ENCODE measurements around the gene SDK1.

Gene SDK1

GRCh38 chr7:3959364-3959763 lies 658.3 kb downstream of the SDK1 start:
- Histone ChIP-seq H3K4me3 (ENCODE audit: low read depth, low read length) (no peak overlapping the region), H3K27ac (ENCODE audit: extremely low read depth, low read depth, low read length) (no peak overlapping the region), H3K4me1 (ENCODE audit: control insufficient read depth, insufficient read depth, low read length) (no peaks in the 10 kb centered on the region), H3K9me3 (ENCODE audit: control insufficient read depth, insufficient read depth, low read depth, low read length) (no peaks in the 10 kb centered on the region), H3K36me3 (ENCODE audit: control insufficient read depth in 2 of 2, insufficient read depth in 1 of 2, low read length in 2 of 2) (peaks cover 0 to 6% of the 10 kb centered on the region in 2 experiments; a peak in 1 of 3 replicates)
- POLR2A ChIA-PET: no interaction called here
- TF ChIP-seq EGR2 (tag by site-specific recombination; IDR thresholded peaks at IDR 0.05; ENCODE audit: low read depth) (no peak), ZNF274 (IDR thresholded peaks at IDR 0.05; ENCODE audit: low read length) (no peak), ZNF274 (tag by site-specific recombination; IDR thresholded peaks at IDR 0.05; ENCODE audit: borderline replicate concordance) (no peak), KLF16 (tag by site-specific recombination; IDR thresholded peaks at IDR 0.05) (no peak), ZNF670 (tag by site-specific recombination; IDR thresholded peaks at IDR 0.05; ENCODE audit: low read depth) (no peak), ZNF18 (tag by site-specific recombination; IDR thresholded peaks at IDR 0.05) (no peak), WT1 (tag by site-specific recombination; IDR thresholded peaks at IDR 0.05) (no peak), HOXD13 (CRISPR knock-in tag; IDR thresholded peaks at IDR 0.05; ENCODE audit: borderline replicate concordance) (no peak), PRDM4 (tag by site-specific recombination; IDR thresholded peaks at IDR 0.05) (no peak), TSHZ1 (tag by site-specific recombination; IDR thresholded peaks at IDR 0.05; ENCODE audit: borderline replicate concordance) (no peak), KLF8 (tag by site-specific recombination; IDR thresholded peaks at IDR 0.05) (no peak), SP3 (tag by site-specific recombination; IDR thresholded peaks at IDR 0.05) (no peak), ZNF664 (tag by site-specific recombination; IDR thresholded peaks at IDR 0.05) (no peak), ZNF248 (tag by site-specific recombination; IDR thresholded peaks at IDR 0.05) (no peak), ZNF596 (tag by site-specific recombination; IDR thresholded peaks at IDR 0.05) (no peak), ZNF707 (tag by site-specific recombination; IDR thresholded peaks at IDR 0.05) (no peak)
- CTCF ChIA-PET: no interaction called here

GRCh38 chr7:3960050-3960763 lies 659.2 kb downstream of the SDK1 start:
- ChIA-PET POLR2A (no interaction called here), CTCF (no interaction called here)
- Histone ChIP-seq H3K4me3 (ENCODE audit: low read depth, low read length) (no peak overlapping the region), H3K9me3 (ENCODE audit: control insufficient read depth, insufficient read depth, low read depth, low read length) (no peaks in the 10 kb centered on the region), H3K4me1 (ENCODE audit: control insufficient read depth, insufficient read depth, low read length) (no peaks in the 10 kb centered on the region), H3K36me3 (ENCODE audit: control insufficient read depth in 2 of 2, insufficient read depth in 1 of 2, low read length in 2 of 2) (peaks cover 0 to 6% of the 10 kb centered on the region in 2 experiments; a peak in 1 of 3 replicates), H3K27ac (ENCODE audit: extremely low read depth, low read depth, low read length) (no peak overlapping the region)
- TF ChIP-seq MZF1 (tag by site-specific recombination; IDR thresholded peaks at IDR 0.05; ENCODE audit: borderline replicate concordance): no peak

Measured in HEK293 (cell line).